Central memory CD8-positive, alpha-beta T cell (primary cell): ENCODE data around the gene CACNA2D4.
A peak's percentile ranks its signal among the peaks of the same experiment; 100 is the strongest.

ENCODE experiments used
- ATAC-seq: fragments of 150-1000 bp; cut with Tn5 transposase; replicated peaks from 2 replicates; pipeline ENCODE4 v1.10.0; 2022; ENCODE audit warnings: mild to moderate bottlenecking, moderate FRiP score, moderate number of reproducible peaks; ENCODE audit not compliant: poor library complexity, severe bottlenecking; ENCODE audit errors: extremely low read depth
- DNase-seq, 2 donors: peaks; one replicate each; pipeline ENCODE4 v3.0.0; 2021; ENCODE audit warnings: low spot score in 2 of 2
- H3K27ac Mint-ChIP-seq: one replicate; pipeline ENCODE4 v1.8.0; 2022; ENCODE audit warnings: low read depth, mild to moderate bottlenecking, moderate library complexity, mixed read lengths
- H3K27me3 Mint-ChIP-seq: one replicate; pipeline ENCODE4 v1.8.0; 2022; ENCODE audit warnings: mixed read lengths
- H3K36me3 Mint-ChIP-seq: one replicate; pipeline ENCODE4 v1.8.0; 2022; ENCODE audit warnings: mild to moderate bottlenecking, moderate library complexity, mixed read lengths; ENCODE audit not compliant: insufficient read depth
- H3K4me1 Mint-ChIP-seq: one replicate; pipeline ENCODE4 v1.8.0; 2022; ENCODE audit warnings: mixed read lengths
- H3K4me3 Mint-ChIP-seq: one replicate; pipeline ENCODE4 v1.8.0; 2022; ENCODE audit warnings: mild to moderate bottlenecking, moderate library complexity, mixed read lengths
- H3K9me3 Mint-ChIP-seq: one replicate; pipeline ENCODE4 v1.8.0; 2022; ENCODE audit warnings: mixed read lengths

Gene CACNA2D4

GRCh38 chr12:1795785-1796514, 122.5 kb downstream of the CACNA2D4 start:
- no peaks in the 10 kb centered on the region for H3K27me3 Mint-ChIP-seq
- peaks cover 30% of the 10 kb centered on the region for H3K4me1 Mint-ChIP-seq
- peaks cover 3% of the 10 kb centered on the region for H3K36me3 Mint-ChIP-seq
- no peaks in the 10 kb centered on the region for H3K9me3 Mint-ChIP-seq
- H3K27ac Mint-ChIP-seq, result peak overlapping the region; percentile 74
- peak overlapping the region; percentile 83 for H3K4me3 Mint-ChIP-seq
- ATAC-seq (peak; percentile 96), DNase-seq (peak; percentile 90 to 91)

- ATAC-seq (no peak), DNase-seq (no peak)
- peak overlapping the region; percentile 74 for H3K27ac Mint-ChIP-seq
- H3K4me3 Mint-ChIP-seq, result peak overlapping the region; percentile 83
- H3K36me3 Mint-ChIP-seq, result peaks cover 3% of the 10 kb centered on the region
- H3K4me1 Mint-ChIP-seq, result peaks cover 31% of the 10 kb centered on the region
- no peaks in the 10 kb centered on the region for H3K27me3 Mint-ChIP-seq
- H3K9me3 Mint-ChIP-seq, result no peaks in the 10 kb centered on the region
These were observed 123.1 kb downstream of the CACNA2D4 start for GRCh38 chr12:1795221-1795784.

GRCh38 chr12:1794440-1795090, 123.9 kb downstream of the CACNA2D4 start:
- Mint-ChIP-seq H3K4me3 (no peak overlapping the region), H3K27me3 (no peaks in the 10 kb centered on the region), H3K4me1 (peaks cover 27% of the 10 kb centered on the region), H3K36me3 (peaks cover 3% of the 10 kb centered on the region), H3K27ac (no peak overlapping the region), H3K9me3 (no peaks in the 10 kb centered on the region)
- DNase-seq (no peak), ATAC-seq (no peak)

GRCh38 chr12:1793426-1794210, 124.8 kb downstream of the CACNA2D4 start:
- H3K4me3 Mint-ChIP-seq, result no peak overlapping the region
- no peaks in the 10 kb centered on the region for H3K27me3 Mint-ChIP-seq
- ATAC-seq, result no peak
- no peak overlapping the region for H3K27ac Mint-ChIP-seq
- no peaks in the 10 kb centered on the region for H3K9me3 Mint-ChIP-seq
- DNase-seq, result no peak
- H3K4me1 Mint-ChIP-seq, result peaks cover 24% of the 10 kb centered on the region
- peaks cover 3% of the 10 kb centered on the region for H3K36me3 Mint-ChIP-seq

- Mint-ChIP-seq H3K4me3 (no peak overlapping the region), H3K27ac (no peak overlapping the region), H3K36me3 (peaks cover 3% of the 10 kb centered on the region), H3K9me3 (no peaks in the 10 kb centered on the region), H3K27me3 (no peaks in the 10 kb centered on the region), H3K4me1 (peaks cover 21% of the 10 kb centered on the region)
- no peak for ATAC-seq
- DNase-seq, result no peak
These were observed 126.0 kb downstream of the CACNA2D4 start for GRCh38 chr12:1792406-1792805.

GRCh38 chr12:1791104-1791841, 127.2 kb downstream of the CACNA2D4 start:
- Mint-ChIP-seq H3K4me1 (peaks cover 21% of the 10 kb centered on the region), H3K36me3 (peaks cover 3% of the 10 kb centered on the region), H3K27ac (peak overlapping the region; percentile 29), H3K27me3 (no peaks in the 10 kb centered on the region), H3K4me3 (no peak overlapping the region), H3K9me3 (no peaks in the 10 kb centered on the region)
- DNase-seq (peak in 1 of 2 donors; percentile 65), ATAC-seq (peak; percentile 30)

- no peak overlapping the region for H3K27ac Mint-ChIP-seq
- no peaks in the 10 kb centered on the region for H3K27me3 Mint-ChIP-seq
- H3K36me3 Mint-ChIP-seq, result peaks cover 3% of the 10 kb centered on the region
- DNase-seq, result no peak
- H3K4me1 Mint-ChIP-seq, result peaks cover 17% of the 10 kb centered on the region
- no peaks in the 10 kb centered on the region for H3K9me3 Mint-ChIP-seq
- no peak overlapping the region for H3K4me3 Mint-ChIP-seq
- ATAC-seq, result no peak
These were observed 128.0 kb downstream of the CACNA2D4 start for GRCh38 chr12:1790444-1790843.

- Mint-ChIP-seq H3K27ac (no peak overlapping the region), H3K36me3 (peaks cover 7% of the 10 kb centered on the region)
These were observed 130.7 kb downstream of the CACNA2D4 start for GRCh38 chr12:1787714-1788113.

GRCh38 chr12:1782215-1782614, 136.2 kb downstream of the CACNA2D4 start:
- H3K9me3 Mint-ChIP-seq, result no peaks in the 10 kb centered on the region
- no peak for DNase-seq
- no peak overlapping the region for H3K4me3 Mint-ChIP-seq
- no peak for ATAC-seq
- H3K4me1 Mint-ChIP-seq, result peaks cover 5% of the 10 kb centered on the region
- H3K36me3 Mint-ChIP-seq, result peaks cover 25% of the 10 kb centered on the region
- H3K27me3 Mint-ChIP-seq, result no peaks in the 10 kb centered on the region
- H3K27ac Mint-ChIP-seq, result peak overlapping the region; percentile 22

More at GRCh38 chr12:1787714-1788113, 130.7 kb downstream of the CACNA2D4 start:
- Mint-ChIP-seq H3K27me3 (no peaks in the 10 kb centered on the region), H3K4me1 (peaks cover 21% of the 10 kb centered on the region), H3K9me3 (no peaks in the 10 kb centered on the region), H3K4me3 (no peak overlapping the region)
- DNase-seq, result no peak
- ATAC-seq, result no peak

- no peak overlapping the region for H3K4me3 Mint-ChIP-seq
- ATAC-seq (no peak), DNase-seq (no peak)
- no peaks in the 10 kb centered on the region for H3K9me3 Mint-ChIP-seq
- no peaks in the 10 kb centered on the region for H3K27me3 Mint-ChIP-seq
- H3K36me3 Mint-ChIP-seq, result peaks cover 25% of the 10 kb centered on the region
- H3K27ac Mint-ChIP-seq, result peak overlapping the region; percentile 22
- H3K4me1 Mint-ChIP-seq, result peaks cover 5% of the 10 kb centered on the region
These were observed 136.7 kb downstream of the CACNA2D4 start for GRCh38 chr12:1781772-1782171.

- H3K36me3 Mint-ChIP-seq, result peaks cover 18% of the 10 kb centered on the region
- H3K9me3 Mint-ChIP-seq, result no peaks in the 10 kb centered on the region
- H3K27ac Mint-ChIP-seq, result no peak overlapping the region
These were observed 138.7 kb downstream of the CACNA2D4 start for GRCh38 chr12:1779783-1780182.

GRCh38 chr12:1778911-1779310, 139.5 kb downstream of the CACNA2D4 start:
- DNase-seq (no peak), ATAC-seq (no peak)
- Mint-ChIP-seq H3K27me3 (no peaks in the 10 kb centered on the region), H3K4me3 (no peak overlapping the region), H3K4me1 (peaks cover 16% of the 10 kb centered on the region), H3K36me3 (peaks cover 18% of the 10 kb centered on the region), H3K9me3 (no peaks in the 10 kb centered on the region), H3K27ac (no peak overlapping the region)

More at GRCh38 chr12:1779783-1780182, 138.7 kb downstream of the CACNA2D4 start:
- Mint-ChIP-seq H3K4me3 (no peak overlapping the region), H3K27me3 (no peaks in the 10 kb centered on the region), H3K4me1 (peaks cover 16% of the 10 kb centered on the region)
- ATAC-seq (no peak), DNase-seq (no peak)
